Activated T-helper 1 cell treated with anti-CD3 and anti-CD28 coated beads, Interleukin-2, amount 50 U/mL, for 16 hours (primary cell): Measurements from ENCODE around the gene DNASE2.
"Not testable (repeated sequence)": the region's sequence is repeated elsewhere in the genome, so short reads cannot be mapped to it uniquely, and the experiment has no call there.

Experiments used
- DNase-seq, 2 donors: peaks; one replicate each; pipeline ENCODE4 v3.0.0-alpha.2; 2020; ENCODE audit warnings: low read depth in 1 of 2, low spot score in 1 of 2

The DNASE2 gene, protein sequence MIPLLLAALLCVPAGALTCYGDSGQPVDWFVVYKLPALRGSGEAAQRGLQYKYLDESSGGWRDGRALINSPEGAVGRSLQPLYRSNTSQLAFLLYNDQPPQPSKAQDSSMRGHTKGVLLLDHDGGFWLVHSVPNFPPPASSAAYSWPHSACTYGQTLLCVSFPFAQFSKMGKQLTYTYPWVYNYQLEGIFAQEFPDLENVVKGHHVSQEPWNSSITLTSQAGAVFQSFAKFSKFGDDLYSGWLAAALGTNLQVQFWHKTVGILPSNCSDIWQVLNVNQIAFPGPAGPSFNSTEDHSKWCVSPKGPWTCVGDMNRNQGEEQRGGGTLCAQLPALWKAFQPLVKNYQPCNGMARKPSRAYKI

DNA sequence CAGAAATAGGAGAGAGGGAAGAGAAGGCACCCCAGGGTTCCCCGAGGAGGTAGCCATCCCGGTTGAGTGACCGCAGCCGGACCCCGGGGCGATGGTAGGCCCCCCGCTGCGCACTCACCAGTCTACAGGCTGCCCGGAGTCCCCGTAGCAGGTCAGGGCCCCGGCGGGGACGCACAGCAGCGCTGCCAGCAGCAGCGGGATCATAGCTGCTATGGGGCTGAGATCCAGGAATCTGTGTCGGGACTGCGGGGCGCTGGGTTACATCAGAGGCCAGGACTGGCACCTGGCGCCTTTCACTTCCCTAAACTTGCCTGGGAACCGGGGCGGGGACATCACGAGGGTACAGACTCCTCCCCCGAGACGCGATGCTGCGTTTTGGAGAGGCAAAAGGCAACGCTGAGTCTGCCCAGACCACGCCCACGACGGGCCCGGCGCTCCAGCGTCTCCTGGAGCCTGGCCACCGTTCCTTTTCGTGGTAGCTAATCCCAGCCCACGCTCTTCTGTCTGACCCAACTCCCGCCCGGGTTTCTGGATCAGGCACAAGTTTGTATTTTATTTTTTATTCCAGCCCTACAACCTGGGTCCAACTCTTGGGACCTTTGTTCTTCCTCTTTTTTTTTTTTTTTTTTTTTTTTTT, at the start of gene DNASE2:
Gene DNASE2 (minus strand): TSS at position 278 of the 637 bp plus-strand sequence. CDS start 74 bp downstream, at position 204.
- peak; percentile 74 to 79 for DNase-seq

DNA sequence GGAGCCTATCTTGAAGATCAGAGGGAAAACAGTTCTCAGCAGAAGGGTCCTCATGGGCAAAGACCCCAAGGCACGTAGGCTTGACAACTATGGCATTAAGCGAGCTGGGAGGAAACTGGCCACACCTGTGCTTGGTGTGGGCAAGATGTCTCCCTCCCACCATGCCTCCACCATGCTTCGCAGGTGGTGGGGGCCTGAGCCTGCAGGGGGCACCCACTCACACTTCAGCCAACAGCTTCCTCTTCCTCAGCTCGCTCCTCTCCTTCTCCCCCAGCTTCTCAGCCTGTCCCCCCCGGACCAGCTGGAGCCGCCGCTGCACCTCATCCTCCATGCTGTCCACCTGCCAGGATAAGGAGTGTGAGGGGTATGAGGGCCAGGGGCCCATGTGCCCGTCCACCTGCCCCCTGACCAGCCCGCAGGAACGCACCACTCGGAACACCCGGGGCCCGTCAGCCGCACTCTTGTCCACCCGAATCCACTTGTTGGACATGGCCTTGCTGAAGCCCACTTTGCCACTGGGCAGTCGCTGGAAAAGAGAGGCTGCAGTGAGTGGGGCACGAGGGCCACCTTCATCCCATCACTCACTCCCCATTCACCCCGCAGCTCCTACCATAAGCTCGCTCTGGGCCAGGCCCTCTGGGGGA, 48.9 kb upstream of the DNASE2 start:
- no peak for DNase-seq

DNA sequence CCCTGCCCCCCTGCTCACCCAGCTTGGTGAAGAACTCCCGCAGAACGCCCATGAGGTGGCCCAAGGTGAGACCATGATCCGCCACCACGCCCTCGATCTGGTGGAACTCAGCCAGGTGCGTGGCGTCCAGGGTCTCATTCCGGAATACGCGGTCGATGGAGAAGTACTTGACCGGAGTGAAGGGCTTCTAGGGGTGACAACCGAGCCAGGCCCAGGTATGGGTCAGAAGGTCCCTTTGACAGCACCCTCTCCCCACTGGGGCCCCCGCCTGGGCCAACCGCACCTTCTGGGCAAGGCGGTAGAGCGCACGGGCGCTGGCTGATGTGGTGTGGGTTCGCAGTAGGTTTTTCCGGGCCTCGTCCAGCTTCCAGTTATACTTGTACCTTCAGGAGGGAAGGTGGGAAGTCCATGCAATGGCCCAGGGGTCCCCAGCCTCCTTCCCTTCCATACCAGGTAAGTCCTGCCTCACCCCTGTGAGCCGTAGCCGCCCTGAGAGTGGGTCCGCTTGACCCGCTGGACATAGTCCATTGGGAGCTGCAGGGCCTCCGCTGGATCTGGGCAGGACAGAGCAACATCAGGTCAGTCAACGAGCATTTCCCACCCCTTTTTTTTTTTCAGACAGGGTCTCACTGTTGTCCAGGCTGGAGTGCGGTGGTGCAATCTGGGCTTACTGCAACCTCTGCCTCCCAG, 43.5 kb upstream of the DNASE2 start:
- no peak for DNase-seq

DNA sequence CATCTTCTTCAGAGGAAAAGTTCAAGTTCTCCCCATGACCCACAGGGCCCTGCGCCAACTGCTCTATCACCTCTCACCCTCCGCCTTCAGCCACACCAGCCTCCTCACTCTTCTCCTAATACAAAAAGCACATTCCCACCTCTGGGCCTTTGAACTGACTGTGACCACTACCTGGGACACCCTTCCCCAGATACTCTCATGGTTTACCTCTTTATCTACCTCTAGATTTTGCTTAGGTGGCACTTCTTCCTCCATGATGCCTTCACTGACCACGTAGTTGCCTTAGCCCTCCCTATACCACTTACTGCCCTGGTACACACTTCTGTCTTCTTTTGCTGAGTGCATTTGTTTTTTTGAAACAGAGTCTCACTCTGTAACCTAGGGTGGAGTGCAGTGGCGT, 41.7 kb upstream of the DNASE2 start:
- no peak for DNase-seq

DNA sequence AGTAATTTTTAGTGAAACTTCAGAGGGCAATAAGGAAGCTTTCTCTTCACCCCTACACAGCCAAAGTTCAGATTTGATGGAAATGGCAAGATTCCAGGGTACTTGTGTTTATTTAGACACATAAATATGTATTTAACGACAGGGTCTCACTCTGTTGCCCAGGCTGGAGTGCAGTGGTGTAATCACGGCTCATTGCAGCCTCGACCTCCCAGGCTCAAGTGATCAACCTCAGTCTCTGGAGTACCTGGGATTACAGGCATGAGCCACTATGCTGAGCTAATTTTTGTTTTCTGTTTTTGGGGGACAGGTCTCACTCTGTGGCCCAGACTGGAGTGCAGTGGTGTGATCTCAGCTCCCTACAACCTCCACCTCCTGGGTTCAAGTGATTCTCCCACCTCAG, 39.8 kb upstream of the DNASE2 start:
- no peak for DNase-seq

DNA sequence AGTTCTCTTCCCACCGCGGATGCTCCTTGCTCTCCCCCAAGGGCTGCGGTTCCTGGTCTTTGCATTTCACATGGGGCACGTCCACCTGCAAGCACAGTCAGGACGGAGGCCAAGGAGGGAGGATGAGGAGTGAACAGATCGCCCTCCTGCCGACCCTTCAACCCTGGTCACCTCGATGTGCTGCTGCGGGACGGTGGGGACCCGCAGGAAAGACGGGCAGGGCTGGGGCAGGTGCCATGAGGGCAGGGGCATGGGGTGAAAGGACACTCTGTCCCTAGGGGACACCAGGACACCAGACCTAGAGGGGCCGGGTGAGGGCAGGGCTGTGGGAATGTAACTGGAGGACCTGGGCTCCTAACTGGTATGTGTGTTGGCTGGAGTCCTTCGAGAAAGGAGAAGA, 37.0 kb upstream of the DNASE2 start:
- no peak for DNase-seq

DNA sequence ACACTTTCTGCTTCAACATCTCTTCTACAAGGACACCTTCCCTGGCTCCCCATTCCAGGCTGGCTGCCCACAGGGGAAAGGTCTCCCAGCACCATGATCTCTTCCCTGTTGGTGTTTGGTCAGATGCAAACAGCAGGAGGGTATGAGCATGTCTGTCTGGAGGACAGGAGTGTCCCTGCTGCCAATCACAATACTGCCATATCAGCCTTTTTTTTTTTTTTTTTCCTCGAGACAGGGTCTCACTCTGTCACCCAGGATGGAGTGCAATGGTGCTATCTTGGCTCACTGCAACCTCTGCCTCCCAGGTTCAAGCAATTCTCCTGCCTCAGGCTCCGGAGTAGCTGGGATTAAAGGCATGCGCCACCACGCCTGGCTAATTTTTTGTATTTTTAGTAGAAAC, 34.6 kb upstream of the DNASE2 start:
- DNase-seq = not testable (repeated sequence)

DNA sequence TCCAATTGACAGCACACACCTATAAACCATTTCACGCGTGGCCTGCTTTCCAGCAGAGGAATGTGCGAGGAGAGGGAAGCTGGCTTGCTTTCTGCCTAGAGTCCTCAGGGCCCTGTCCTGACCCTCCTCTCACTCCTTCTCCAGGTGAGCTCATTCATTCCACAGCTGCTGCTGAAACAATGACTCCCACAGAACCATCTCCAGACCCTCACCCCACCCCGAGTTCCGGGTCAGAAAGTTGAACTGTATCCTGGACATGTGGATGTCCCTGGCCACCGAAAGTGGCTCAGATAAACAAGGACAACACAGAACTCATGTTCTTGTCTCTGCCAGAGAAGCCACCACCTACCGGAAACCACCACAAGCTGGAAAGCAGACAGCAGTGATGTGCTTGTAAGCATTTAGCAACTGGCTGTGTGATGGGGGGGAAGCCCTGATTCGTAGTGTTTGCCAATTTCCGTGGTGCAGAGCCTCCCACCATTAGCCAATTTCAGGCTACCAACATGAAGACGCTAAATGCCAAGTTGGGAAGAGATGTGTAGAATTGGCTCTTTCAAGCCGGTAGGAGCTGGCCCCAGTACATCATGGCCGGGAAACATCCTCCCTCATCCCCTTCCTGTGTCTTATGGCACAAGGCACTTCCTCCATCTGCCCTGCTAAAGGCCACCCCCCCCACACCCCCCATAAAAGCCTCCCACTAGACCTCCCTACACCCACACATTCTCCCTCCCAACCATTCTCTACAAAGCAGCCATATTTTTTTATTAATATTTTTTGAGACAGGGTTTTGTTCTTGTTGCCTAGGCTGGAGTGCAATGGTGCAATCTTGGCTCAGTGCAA, 32.8 kb upstream of the DNASE2 start:
- peak in 1 of 2 donors; percentile 29 for DNase-seq

DNA sequence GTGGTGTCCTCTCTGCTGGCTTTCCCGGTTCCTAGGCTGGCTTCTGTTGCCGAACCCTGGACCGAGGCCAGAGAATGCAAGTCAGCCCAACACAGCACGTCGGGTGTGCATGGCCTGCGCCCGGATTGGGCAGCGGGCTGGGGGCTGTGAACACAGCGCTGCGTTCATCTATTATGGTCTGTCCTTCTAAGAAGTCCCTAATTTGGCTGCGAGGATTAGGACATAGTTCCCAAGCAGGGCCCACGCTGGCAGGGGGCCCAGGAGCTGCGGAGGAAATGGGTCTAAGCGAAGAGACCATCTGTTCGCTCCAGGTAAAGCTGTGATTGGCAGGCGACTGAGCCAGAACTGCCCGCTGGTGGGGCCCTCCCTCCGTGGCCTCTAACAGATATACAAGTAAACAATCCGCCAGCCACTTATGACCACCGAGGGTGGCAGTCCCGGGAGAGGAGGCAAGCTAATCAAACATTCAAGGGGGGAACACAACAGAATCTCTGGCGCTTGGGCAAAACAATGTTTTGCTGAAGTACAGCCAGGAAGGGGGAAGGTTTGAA, 31.8 kb upstream of the DNASE2 start:
- DNase-seq = no peak

DNA sequence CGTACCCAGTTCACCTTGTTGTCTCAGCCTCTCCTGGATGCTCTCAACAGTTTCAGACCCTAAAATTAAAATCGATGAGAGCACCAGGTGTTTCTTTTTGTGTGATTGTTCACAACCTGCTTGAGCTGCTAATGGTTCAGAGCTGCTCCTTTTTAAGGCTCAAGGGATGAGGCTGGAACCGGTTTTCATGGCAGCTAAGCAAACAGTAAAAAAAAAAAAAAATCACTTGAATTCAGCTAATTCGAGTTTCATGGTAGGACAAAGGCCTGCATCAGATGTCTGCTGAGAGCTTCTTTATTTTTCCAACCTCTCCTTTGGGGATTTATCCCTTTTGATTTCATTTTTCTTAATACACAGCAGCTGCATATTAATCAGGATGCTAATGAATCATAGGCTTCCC, 31.3 kb upstream of the DNASE2 start:
- DNase-seq = no peak

DNA sequence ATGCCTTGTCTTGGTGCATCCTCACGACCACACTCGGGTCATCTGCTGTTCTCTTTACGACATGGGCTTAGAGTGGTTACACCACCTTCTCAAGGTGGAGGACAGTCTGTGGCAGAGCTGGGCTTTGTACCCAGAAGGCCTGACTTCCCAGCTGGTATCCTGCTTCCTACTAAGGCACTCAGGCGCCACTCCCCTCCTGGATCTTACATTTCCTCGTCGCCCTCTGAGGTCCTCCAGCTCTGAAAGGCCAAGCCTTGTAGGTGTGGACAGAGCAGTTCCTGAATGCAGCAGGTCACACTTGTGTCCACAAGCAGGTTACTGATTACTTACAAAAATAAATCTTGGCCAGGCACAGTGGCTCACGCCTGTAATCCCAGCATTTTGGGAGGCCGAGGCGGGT, 25.9 kb upstream of the DNASE2 start:
- no peak for DNase-seq

DNA sequence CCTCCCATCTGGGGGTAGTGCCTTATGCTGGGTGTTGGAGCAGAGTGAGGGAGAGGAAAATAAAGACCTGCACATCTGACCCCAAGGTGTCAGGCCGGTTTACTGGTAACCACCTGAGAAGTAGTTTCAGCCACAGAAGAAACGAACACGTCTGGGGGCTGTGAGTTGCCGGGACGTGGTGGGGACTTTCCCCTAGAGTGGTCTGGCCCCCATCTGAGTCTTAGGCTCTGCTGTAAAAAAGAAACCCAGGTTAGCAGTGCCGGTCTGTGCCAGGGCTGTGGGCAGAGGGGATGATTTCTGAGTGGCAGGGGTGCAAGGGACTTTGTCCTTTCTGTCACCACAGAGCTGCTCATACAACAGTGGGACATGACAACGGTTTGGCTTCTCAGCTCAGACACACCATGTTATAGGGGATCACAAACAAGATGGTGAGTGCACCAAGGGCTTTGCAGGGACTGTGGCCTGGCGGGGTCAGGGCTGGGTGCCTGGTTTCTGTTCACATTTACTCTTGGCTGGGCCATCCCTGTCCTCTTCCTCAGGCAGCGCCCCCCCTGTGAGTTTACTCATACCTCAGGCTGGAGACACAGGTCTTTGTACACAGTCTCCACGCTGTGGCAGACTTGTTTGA, 18.8 kb upstream of the DNASE2 start:
- DNase-seq = no peak

DNA sequence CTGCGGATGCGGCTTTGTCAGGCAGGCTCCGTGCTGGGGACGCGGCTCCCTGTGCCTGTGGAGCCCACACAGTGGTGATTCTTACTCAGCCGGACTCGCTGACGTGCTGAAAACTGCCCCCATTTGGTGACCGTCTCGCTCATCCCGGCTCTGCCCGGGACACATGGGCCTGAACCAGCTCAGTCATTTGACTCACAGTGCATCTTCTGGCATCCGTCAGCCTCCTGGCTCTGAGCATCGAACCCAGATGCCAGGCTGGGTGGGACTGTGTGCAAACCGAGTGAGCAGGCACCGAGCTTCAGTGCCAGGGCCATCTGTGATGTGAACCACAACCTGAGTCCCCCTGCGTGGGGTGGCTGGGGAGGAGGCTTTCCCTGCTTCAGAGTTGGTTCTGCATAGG, 15.2 kb upstream of the DNASE2 start:
- DNase-seq = no peak

DNA sequence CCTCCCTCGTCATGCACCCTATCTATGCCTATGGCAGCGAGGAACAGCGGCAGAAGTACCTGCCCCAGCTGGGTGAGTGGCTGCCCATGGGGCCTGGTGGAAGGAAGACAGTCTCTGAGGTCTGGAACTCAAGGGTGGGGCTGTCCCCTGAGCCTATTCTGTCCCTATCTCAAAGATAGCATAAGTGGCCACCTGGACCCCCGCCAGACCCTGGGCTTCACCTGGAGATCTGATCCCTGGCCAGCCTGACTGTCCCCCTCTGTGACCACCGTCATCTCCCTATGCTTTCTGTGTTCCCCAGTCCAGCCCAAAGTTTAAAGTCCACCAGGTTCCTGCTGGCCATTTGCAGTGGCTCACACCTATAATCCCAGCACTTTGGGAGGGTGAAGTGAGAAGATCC, 12.3 kb upstream of the DNASE2 start:
- DNase-seq = no peak

DNA sequence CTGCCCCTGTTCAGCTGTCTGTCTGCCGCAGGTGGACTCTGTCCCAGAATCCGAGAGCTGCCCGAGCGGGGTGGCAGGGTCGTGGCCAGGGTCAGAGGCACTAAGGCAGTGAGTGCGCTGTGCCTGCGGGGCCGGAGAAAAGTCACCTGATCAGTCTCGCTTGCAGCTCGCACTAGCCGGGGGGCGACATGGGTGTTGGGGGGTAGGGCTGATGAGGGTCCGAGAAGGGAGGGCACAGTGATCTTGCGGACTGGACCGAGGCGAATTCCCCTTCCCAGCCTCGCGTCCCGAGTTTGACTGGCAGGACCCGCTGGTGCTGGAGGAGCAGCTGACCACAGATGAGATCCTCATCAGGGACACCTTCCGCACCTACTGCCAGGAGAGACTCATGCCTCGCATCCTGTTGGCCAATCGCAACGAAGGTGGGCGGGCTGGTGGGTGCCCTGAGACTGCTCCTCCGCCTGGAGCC, 10.3 kb upstream of the DNASE2 start:
- no peak for DNase-seq

DNA sequence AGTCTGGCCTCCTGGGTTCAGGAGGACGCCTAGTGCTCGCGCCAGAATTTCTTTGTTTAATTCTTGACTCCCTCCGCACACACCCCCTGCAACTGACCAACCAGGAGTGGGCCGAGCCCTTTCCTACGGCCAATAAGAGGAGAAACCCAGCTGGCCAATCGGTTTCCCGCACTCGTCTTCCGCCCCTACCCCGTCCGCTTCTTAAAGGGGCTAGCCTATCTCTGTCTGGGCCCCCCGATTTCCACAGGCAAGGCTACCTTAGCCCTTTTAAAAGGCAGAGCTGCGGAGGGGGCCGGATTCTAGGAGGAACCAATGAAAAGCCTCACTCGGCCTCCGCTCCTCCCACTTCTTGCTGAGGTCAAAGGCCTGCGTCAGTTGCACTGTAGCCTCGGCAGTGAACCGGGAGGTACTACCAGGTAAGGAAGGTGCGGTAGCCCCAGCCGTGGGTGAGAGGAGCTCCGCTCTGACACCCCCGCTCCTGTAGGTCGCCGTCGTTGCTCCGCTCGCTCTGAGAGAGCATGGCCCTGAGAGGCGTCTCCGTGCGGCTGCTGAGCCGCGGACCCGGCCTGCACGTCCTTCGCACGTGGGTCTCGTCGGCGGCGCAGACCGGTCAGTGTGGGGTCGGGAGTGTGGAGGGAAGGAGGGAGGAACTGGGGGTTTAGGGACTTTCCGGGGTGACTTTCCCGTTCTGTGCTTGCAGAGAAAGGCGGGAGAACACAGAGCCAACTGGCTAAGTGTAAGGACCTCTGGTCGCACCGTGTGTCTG, 9.7 kb upstream of the DNASE2 start, which contains the start of gene GCDH:
Gene GCDH (plus strand): TSS at position 374 of the 766 bp plus-strand sequence. CDS start 145 bp downstream, at position 519.
- DNase-seq = peak; percentile 86 to 91

DNA sequence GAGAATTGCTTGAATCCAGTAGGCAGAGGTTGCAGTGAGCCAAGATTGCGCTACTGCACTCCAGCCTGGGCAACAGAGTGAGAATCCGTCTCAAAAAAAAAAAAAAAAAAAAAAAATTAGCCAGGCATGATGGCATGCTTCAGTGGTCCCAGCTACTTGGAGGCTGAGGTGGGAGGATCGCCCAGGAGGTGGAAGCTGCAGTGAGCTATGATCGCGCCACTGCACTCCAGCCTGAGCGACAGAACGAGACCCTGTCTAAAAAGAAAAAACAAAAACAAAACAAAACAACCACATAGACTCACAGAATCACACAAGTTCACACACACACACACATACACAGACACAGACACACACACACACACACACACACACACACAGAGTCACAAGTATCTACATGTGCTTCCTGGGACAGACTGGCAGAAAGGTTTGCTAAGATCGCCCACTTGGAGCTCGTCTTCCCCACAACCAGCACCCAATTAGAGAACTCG, 9.1 kb upstream of the DNASE2 start:
- DNase-seq = not testable (repeated sequence)

DNA sequence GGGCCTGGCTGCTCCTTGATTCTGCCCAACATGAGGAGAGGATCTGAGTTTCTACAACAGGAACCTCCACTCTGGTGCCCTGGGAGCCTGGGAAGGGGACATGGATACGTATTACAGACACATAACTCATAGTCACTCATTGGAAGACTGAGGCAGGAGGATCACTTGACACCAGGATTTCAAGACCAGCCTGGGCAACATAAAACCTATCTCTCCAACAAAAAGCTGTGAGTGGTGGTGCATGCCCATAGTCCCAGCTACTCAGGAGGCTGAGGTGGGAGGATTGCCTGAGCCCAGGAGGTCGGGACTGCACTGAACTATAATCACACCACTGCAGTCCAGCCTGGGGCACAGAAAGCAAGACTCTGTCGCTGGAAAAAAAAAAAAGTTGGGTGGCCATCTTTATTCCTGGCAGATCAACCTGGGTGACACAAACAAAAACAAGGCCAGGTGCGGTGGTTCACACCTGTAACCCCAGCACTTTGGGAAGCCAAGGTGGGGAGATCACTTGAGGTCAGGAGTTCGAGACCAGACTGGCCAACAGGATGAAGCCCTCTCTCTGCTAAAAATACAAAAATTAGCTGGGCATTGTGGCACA, 6.9 kb upstream of the DNASE2 start:
- DNase-seq = no peak
